Keratinocyte (primary cell): ENCODE results near the gene DHRS12. TPM values are rescaled to one million over a fixed set of nuclear protein-coding genes. Genes with fewer than 3 reads are reported as not detected.

Experiments used
- DNase-seq: peaks from one replicate; pipeline ENCODE4 v3.0.0-alpha.2; 2011; ENCODE audit warnings: low read depth, missing footprints, low spot score
- FAIRE-seq: peaks from 2 replicates; lab custom pipeline; 2011; peaks lifted over from hg19 to GRCh38; lab: Jason Lieb, UNC
- H2AFZ ChIP-seq: 2 replicates; pipeline ENCODE4 v1.6.0; 2012; ENCODE audit warnings: low read length, control low read depth, inconsistent platforms; ENCODE audit not compliant: control insufficient read depth
- H3K27ac ChIP-seq: 2 replicates; pipeline ENCODE4 v1.5.1; 2011; ENCODE audit warnings: low read length; ENCODE audit not compliant: control insufficient read depth, insufficient read depth
- H3K27me3 ChIP-seq: 3 replicates; pipeline ENCODE4 v1.6.0; 2011; ENCODE audit warnings: low read length; ENCODE audit not compliant: control insufficient read depth, insufficient read depth; ENCODE audit errors: extremely low read depth
- H3K36me3 ChIP-seq, 2 experiments: 2 replicates in 1 of 2; 3 replicates in 1 of 2; pipeline ENCODE4 v1.5.1; 2011; ENCODE audit warnings: low read length in 2 of 2, mild to moderate bottlenecking in 1 of 2; ENCODE audit not compliant: control insufficient read depth in 2 of 2, insufficient read depth in 2 of 2; ENCODE audit errors: extremely low read depth in 1 of 2
- H3K4me1 ChIP-seq: 3 replicates; pipeline ENCODE4 v1.5.1; 2011; ENCODE audit warnings: low read length; ENCODE audit not compliant: control insufficient read depth, insufficient read depth; ENCODE audit errors: extremely low read depth
- H3K4me2 ChIP-seq: 3 replicates; pipeline ENCODE4 v1.6.0; 2011; ENCODE audit warnings: low read depth, low read length; ENCODE audit not compliant: control insufficient read depth, insufficient read depth; ENCODE audit errors: extremely low read depth
- H3K4me3 ChIP-seq, 3 experiments: fragments of 200-600 bp in 1 of 3; sonication (generic) in 1 of 3; 2 replicates in 2 of 3; 3 replicates in 1 of 3; pipeline ENCODE4 v1.5.1; 2011 to 2016; ENCODE audit warnings: low read length in 3 of 3, mild to moderate bottlenecking in 3 of 3, control low read depth in 2 of 3, inconsistent platforms in 1 of 3, low read depth in 1 of 3, mixed read lengths in 1 of 3, mixed run types in 1 of 3, moderate library complexity in 1 of 3; ENCODE audit not compliant: control insufficient read depth in 2 of 3, insufficient read depth in 2 of 3; ENCODE audit errors: extremely low read depth in 1 of 3
- H3K79me2 ChIP-seq: 2 replicates; pipeline ENCODE4 v1.6.0; 2012; ENCODE audit warnings: low read length; ENCODE audit not compliant: control insufficient read depth, insufficient read depth
- H3K9ac ChIP-seq: 3 replicates; pipeline ENCODE4 v1.6.0; 2011; ENCODE audit warnings: low read length; ENCODE audit not compliant: control insufficient read depth, insufficient read depth; ENCODE audit errors: extremely low read depth
- H3K9me1 ChIP-seq: 3 replicates; pipeline ENCODE4 v1.6.0; 2011; ENCODE audit warnings: low read length; ENCODE audit not compliant: control insufficient read depth, insufficient read depth; ENCODE audit errors: extremely low read depth
- H3K9me3 ChIP-seq: 2 replicates; pipeline ENCODE4 v1.5.1; 2012; ENCODE audit warnings: low read depth, low read length; ENCODE audit not compliant: control insufficient read depth
- H4K20me1 ChIP-seq: 3 replicates; pipeline ENCODE4 v1.6.0; 2011; ENCODE audit warnings: low read length; ENCODE audit not compliant: control insufficient read depth, insufficient read depth; ENCODE audit errors: extremely low read depth
- CTCF ChIP-seq, 3 experiments: IDR thresholded peaks in 1 of 3; conservative IDR thresholded peaks in 1 of 3; optimal IDR thresholded peaks in 1 of 3; 2 replicates in 2 of 3; 3 replicates in 1 of 3; pipeline versions ENCODE3 to v1.5.1; 2011; ENCODE audit warnings: low read length in 3 of 3, mild to moderate bottlenecking in 3 of 3, moderate library complexity in 2 of 3, control low read depth in 1 of 3, inconsistent platforms in 1 of 3; ENCODE audit not compliant: insufficient read depth in 2 of 3; ENCODE audit errors: extremely low read depth in 1 of 3
- EZH2 ChIP-seq: IDR thresholded peaks from one replicate; pipeline ENCODE4 v1.6.1; 2012; ENCODE audit warnings: inconsistent platforms, mild to moderate bottlenecking, low read length, moderate library complexity
- dilution Hi-C: fragments of 300-500 bp; cut with MboI; formaldehyde crosslinking; loops from one replicate; pipeline ENCODE4 v1.7.0; 2020; ENCODE audit warnings: low sequenced_read_pairs; ENCODE audit not compliant: extremely low pct_ligation_motif_present
- polyA plus RNA-seq, 5 experiments: library from polyadenylated mRNA; depleted of rRNA in 3 of 5; stranded (reverse) in 3 of 5; stranded (forward) in 1 of 5; unstranded in 1 of 5; fragments of >200 nt; gene quantifications; 1 replicate in 1 of 5; 2 replicates in 3 of 5; 3 replicates in 1 of 5; pipeline versions ENCODE4 v1.2.1 to v1.2.3, GENCODE V29; 2011 to 2012; ENCODE audit warnings: missing spikeins in 2 of 5, low read depth in 1 of 5, low replicate concordance in 1 of 5

Gene DHRS12
- polyA plus RNA-seq, 1 donor (not counting 4 experiments of a cell fraction or from before 2014, with no cell fraction given) = 6.1 TPM

GRCh38 chr13:51780099-51780498, 23.9 kb downstream of the DHRS12 start:
- Histone ChIP-seq H2AFZ (no peak overlapping the region), H3K36me3 (no peaks in the 10 kb centered on the region), H3K9me1 (no peaks in the 10 kb centered on the region), H3K4me1 (no peaks in the 10 kb centered on the region), H3K4me2 (no peak overlapping the region), H3K27me3 (no peaks in the 10 kb centered on the region), H3K4me3 (no peak overlapping the region), H3K27ac (no peak overlapping the region), H4K20me1 (no peaks in the 10 kb centered on the region), H3K9ac (no peak overlapping the region), H3K9me3 (no peaks in the 10 kb centered on the region), H3K79me2 (no peaks in the 10 kb centered on the region)
- dilution Hi-C loops = no loop called here
- FAIRE-seq (no peak), DNase-seq (no peak)
- no peak for TF ChIP-seq EZH2
- TF ChIP-seq CTCF (optimal IDR thresholded peaks at IDR 0.05 in 1 of 3, IDR thresholded peaks at IDR 0.05 in 1 of 3, conservative IDR thresholded peaks at IDR 0.05 in 1 of 3; ENCODE audit: extremely low read depth in 1 of 3, insufficient read depth in 2 of 3, low read length in 3 of 3) = no peak

DNA sequence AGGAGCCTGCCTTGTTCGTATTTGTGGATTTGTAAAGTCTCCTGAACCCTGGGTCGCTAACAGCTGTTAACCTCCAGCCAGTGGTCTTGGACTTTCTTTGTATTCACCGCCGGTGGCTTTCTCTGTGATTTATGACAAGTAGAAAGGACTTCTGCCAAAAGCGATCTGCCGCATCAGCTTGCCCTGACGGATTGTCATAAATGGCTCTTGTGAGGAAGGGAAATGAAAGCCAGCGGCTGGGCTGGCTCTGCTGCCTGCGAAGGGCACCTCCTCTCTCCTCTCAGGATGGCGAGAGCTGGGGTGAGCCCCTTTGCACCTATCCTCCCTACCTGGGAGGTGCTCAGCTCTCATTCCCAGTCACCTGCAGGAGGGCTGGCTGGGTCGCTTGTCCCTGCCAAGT, 25.6 kb downstream of the DHRS12 start:
- Histone ChIP-seq H2AFZ (no peak overlapping the region), H3K27ac (no peak overlapping the region), H3K9ac (no peak overlapping the region), H3K4me2 (no peak overlapping the region), H3K9me3 (no peaks in the 10 kb centered on the region), H3K27me3 (peaks cover 4% of the 10 kb centered on the region), H3K4me3 (no peak overlapping the region), H3K9me1 (no peaks in the 10 kb centered on the region), H3K4me1 (no peaks in the 10 kb centered on the region), H3K36me3 (no peaks in the 10 kb centered on the region), H3K79me2 (no peaks in the 10 kb centered on the region), H4K20me1 (no peaks in the 10 kb centered on the region)
- DNase-seq = no peak
- FAIRE-seq = no peak
- TF ChIP-seq CTCF (optimal IDR thresholded peaks at IDR 0.05 in 1 of 3, IDR thresholded peaks at IDR 0.05 in 1 of 3, conservative IDR thresholded peaks at IDR 0.05 in 1 of 3; ENCODE audit: extremely low read depth in 1 of 3, insufficient read depth in 2 of 3, low read length in 3 of 3) (no peak), EZH2 (no peak)
- dilution Hi-C loops = no loop called here
